Astrocyte (in vitro differentiated cells and primary cell): ENCODE results near the gene NFIA. TPM values are rescaled to one million over a fixed set of nuclear protein-coding genes. Genes with fewer than 3 reads are reported as not detected.

Experiments used
- DNase-seq: peaks from one replicate; pipeline ENCODE4 v3.0.0-alpha.2; 2010; ENCODE audit warnings: low read depth
- FAIRE-seq: peaks from 2 replicates; lab custom pipeline; 2011; peaks lifted over from hg19 to GRCh38; lab: Jason Lieb, UNC
- H2AFZ ChIP-seq: 2 replicates; pipeline ENCODE4 v1.6.0; 2012; ENCODE audit warnings: low read depth, low read length, inconsistent platforms
- H3K27ac ChIP-seq: 2 replicates; pipeline ENCODE4 v1.5.1; 2011; ENCODE audit warnings: low read depth, low read length, inconsistent platforms
- H3K27me3 ChIP-seq: 2 replicates; pipeline ENCODE4 v1.6.0; 2011; ENCODE audit warnings: low read length, inconsistent platforms; ENCODE audit not compliant: insufficient read depth
- H3K36me3 ChIP-seq: 2 replicates; pipeline ENCODE4 v1.5.1; 2011; ENCODE audit warnings: low read length, inconsistent platforms; ENCODE audit not compliant: insufficient read depth
- H3K4me1 ChIP-seq: 2 replicates; pipeline ENCODE4 v1.5.1; 2011; ENCODE audit warnings: low read length, inconsistent platforms; ENCODE audit not compliant: insufficient read depth
- H3K4me2 ChIP-seq: 2 replicates; pipeline ENCODE4 v1.6.0; 2012; ENCODE audit warnings: low read length, inconsistent platforms
- H3K4me3 ChIP-seq: 2 replicates; pipeline ENCODE4 v1.5.1; 2011; ENCODE audit warnings: low read depth, mild to moderate bottlenecking, low read length, inconsistent platforms; ENCODE audit not compliant: insufficient read depth
- H3K79me2 ChIP-seq: 2 replicates; pipeline ENCODE4 v1.6.0; 2012; ENCODE audit warnings: mild to moderate bottlenecking, low read length, inconsistent platforms; ENCODE audit not compliant: insufficient read depth
- H3K9ac ChIP-seq: 2 replicates; pipeline ENCODE4 v1.6.0; 2012; ENCODE audit warnings: mild to moderate bottlenecking, low read length, inconsistent platforms
- H3K9me3 ChIP-seq: 2 replicates; pipeline ENCODE4 v1.5.1; 2012; ENCODE audit warnings: low read depth, mild to moderate bottlenecking, low read length, inconsistent platforms; ENCODE audit not compliant: insufficient read depth
- H4K20me1 ChIP-seq: 2 replicates; pipeline ENCODE4 v1.6.0; 2012; ENCODE audit warnings: low read length, inconsistent platforms; ENCODE audit not compliant: insufficient read depth
- H3K27ac Mint-ChIP-seq: one replicate; pipeline ENCODE4 v1.8.0; 2021; ENCODE audit warnings: mild to moderate bottlenecking, mixed read lengths; ENCODE audit not compliant: unreplicated experiment
- H3K27me3 Mint-ChIP-seq: one replicate; pipeline ENCODE4 v1.8.0; 2021; ENCODE audit warnings: low read depth, mixed read lengths; ENCODE audit not compliant: unreplicated experiment
- H3K36me3 Mint-ChIP-seq: one replicate; pipeline ENCODE4 v1.8.0; 2021; ENCODE audit warnings: low read depth, mixed read lengths; ENCODE audit not compliant: unreplicated experiment
- H3K4me1 Mint-ChIP-seq: one replicate; pipeline ENCODE4 v1.8.0; 2021; ENCODE audit warnings: low read depth, mixed read lengths; ENCODE audit not compliant: unreplicated experiment
- H3K4me3 Mint-ChIP-seq: one replicate; pipeline ENCODE4 v1.8.0; 2021; ENCODE audit warnings: mild to moderate bottlenecking, moderate library complexity, mixed read lengths; ENCODE audit not compliant: unreplicated experiment
- H3K9me3 Mint-ChIP-seq: one replicate; pipeline ENCODE4 v1.8.0; 2021; ENCODE audit warnings: mild to moderate bottlenecking, mixed read lengths; ENCODE audit not compliant: unreplicated experiment
- EZH2 ChIP-seq: IDR thresholded peaks from 2 replicates; pipeline ENCODE4 v1.6.1; 2012; ENCODE audit warnings: mild to moderate bottlenecking, low read length, inconsistent platforms; ENCODE audit not compliant: insufficient read depth
- total RNA-seq: library from RNA; stranded (reverse); gene quantifications from 2 replicates; pipeline ENCODE4 v1.2.1, GENCODE V29; 2021
- TF ChIP-seq, protein P1 (sequence below): IDR thresholded peaks from 2 replicates; pipeline ENCODE4 v1.5.1; 2011; ENCODE audit warnings: low read depth, mild to moderate bottlenecking, inconsistent platforms, low read length, moderate library complexity; ENCODE audit not compliant: insufficient read depth

The NFIA gene
- total RNA-seq, 1 donor from 2014 or later = 4.6 TPM

GRCh38 chr1:61442544-61442943 is 360.2 kb downstream of the NFIA start:
- Histone ChIP-seq H3K79me2 (no peaks in the 10 kb centered on the region), H3K4me1 (no peaks in the 10 kb centered on the region), H4K20me1 (no peaks in the 10 kb centered on the region), H3K27me3 (no peaks in the 10 kb centered on the region), H3K9ac (no peak overlapping the region), H3K27ac (no peak overlapping the region), H3K9me3 (no peaks in the 10 kb centered on the region), H3K4me3 (no peak overlapping the region), H2AFZ (no peak overlapping the region), H3K4me2 (no peak overlapping the region), H3K36me3 (no peaks in the 10 kb centered on the region)
- no peak for DNase-seq
- FAIRE-seq = no peak
- H3K9me3 Mint-ChIP-seq = no peaks in the 10 kb centered on the region
- H3K27ac Mint-ChIP-seq = no peak overlapping the region
- H3K36me3 Mint-ChIP-seq = peaks cover 6% of the 10 kb centered on the region
- TF ChIP-seq, protein P1, sequence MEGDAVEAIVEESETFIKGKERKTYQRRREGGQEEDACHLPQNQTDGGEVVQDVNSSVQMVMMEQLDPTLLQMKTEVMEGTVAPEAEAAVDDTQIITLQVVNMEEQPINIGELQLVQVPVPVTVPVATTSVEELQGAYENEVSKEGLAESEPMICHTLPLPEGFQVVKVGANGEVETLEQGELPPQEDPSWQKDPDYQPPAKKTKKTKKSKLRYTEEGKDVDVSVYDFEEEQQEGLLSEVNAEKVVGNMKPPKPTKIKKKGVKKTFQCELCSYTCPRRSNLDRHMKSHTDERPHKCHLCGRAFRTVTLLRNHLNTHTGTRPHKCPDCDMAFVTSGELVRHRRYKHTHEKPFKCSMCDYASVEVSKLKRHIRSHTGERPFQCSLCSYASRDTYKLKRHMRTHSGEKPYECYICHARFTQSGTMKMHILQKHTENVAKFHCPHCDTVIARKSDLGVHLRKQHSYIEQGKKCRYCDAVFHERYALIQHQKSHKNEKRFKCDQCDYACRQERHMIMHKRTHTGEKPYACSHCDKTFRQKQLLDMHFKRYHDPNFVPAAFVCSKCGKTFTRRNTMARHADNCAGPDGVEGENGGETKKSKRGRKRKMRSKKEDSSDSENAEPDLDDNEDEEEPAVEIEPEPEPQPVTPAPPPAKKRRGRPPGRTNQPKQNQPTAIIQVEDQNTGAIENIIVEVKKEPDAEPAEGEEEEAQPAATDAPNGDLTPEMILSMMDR = no peak
- no peak for TF ChIP-seq EZH2
- H3K4me3 Mint-ChIP-seq = no peak overlapping the region
- H3K27me3 Mint-ChIP-seq = no peaks in the 10 kb centered on the region
- H3K4me1 Mint-ChIP-seq = peaks cover 28% of the 10 kb centered on the region

- Histone ChIP-seq H2AFZ (no peak overlapping the region), H3K9ac (no peak overlapping the region), H3K4me2 (no peak overlapping the region), H3K79me2 (no peaks in the 10 kb centered on the region), H3K27ac (no peak overlapping the region), H3K36me3 (no peaks in the 10 kb centered on the region), H4K20me1 (no peaks in the 10 kb centered on the region), H3K27me3 (peaks cover 2% of the 10 kb centered on the region), H3K9me3 (no peaks in the 10 kb centered on the region), H3K4me1 (no peaks in the 10 kb centered on the region), H3K4me3 (no peak overlapping the region)
- TF ChIP-seq, protein P1 = no peak
- TF ChIP-seq EZH2 = no peak
- DNase-seq = no peak
- no peak for FAIRE-seq
- H3K4me1 Mint-ChIP-seq = peaks cover 28% of the 10 kb centered on the region
- peaks cover 5% of the 10 kb centered on the region for H3K36me3 Mint-ChIP-seq
- no peaks in the 10 kb centered on the region for H3K9me3 Mint-ChIP-seq
- peaks cover 7% of the 10 kb centered on the region for H3K27me3 Mint-ChIP-seq
- no peak overlapping the region for H3K4me3 Mint-ChIP-seq
- H3K27ac Mint-ChIP-seq = no peak overlapping the region
These were observed 361.9 kb downstream of the NFIA start for GRCh38 chr1:61444288-61444687.

- Mint-ChIP-seq H3K36me3 (peaks cover 3% of the 10 kb centered on the region), H3K27me3 (peaks cover 7% of the 10 kb centered on the region), H3K4me3 (no peak overlapping the region), H3K9me3 (no peaks in the 10 kb centered on the region), H3K27ac (no peak overlapping the region), H3K4me1 (peaks cover 28% of the 10 kb centered on the region)
- no peak overlapping the region for H3K27ac ChIP-seq
- no peak overlapping the region for H3K4me2 ChIP-seq
- peaks cover 2% of the 10 kb centered on the region for H3K27me3 ChIP-seq
- FAIRE-seq = no peak
- H3K9ac ChIP-seq = no peak overlapping the region
- H2AFZ ChIP-seq = no peak overlapping the region
- no peaks in the 10 kb centered on the region for H4K20me1 ChIP-seq
- no peak for TF ChIP-seq EZH2
- TF ChIP-seq, protein P1 = no peak
- no peaks in the 10 kb centered on the region for H3K79me2 ChIP-seq
- no peak overlapping the region for H3K4me3 ChIP-seq
- H3K4me1 ChIP-seq = no peaks in the 10 kb centered on the region
- no peaks in the 10 kb centered on the region for H3K9me3 ChIP-seq
- no peak for DNase-seq
- H3K36me3 ChIP-seq = no peaks in the 10 kb centered on the region
These were observed 363.0 kb downstream of the NFIA start for GRCh38 chr1:61445269-61445825.
